Measurements from ENCODE around the gene IER5L.
"Not testable (repeated sequence)": the region's sequence is repeated elsewhere in the genome, so short reads cannot be mapped to it uniquely, and the experiment has no call there.

Gene IER5L

GRCh38 chr9:129191234-129191633, 13.2 kb upstream of the IER5L start:
- H3K9me3 ChIP-seq (ENCODE audit: control insufficient read depth in 1 of 2, low read length in 2 of 2): peaks cover 0 to 4% of the 10 kb centered on the region in 2 donors
- no peaks in the 10 kb centered on the region for H3K27me3 ChIP-seq (ENCODE audit: low read depth, low read length)
- no peaks in the 10 kb centered on the region for H3K36me3 ChIP-seq (ENCODE audit: control insufficient read depth in 1 of 2, insufficient read depth in 2 of 2, low read length in 2 of 2)
- no peaks in the 10 kb centered on the region for H3K4me1 ChIP-seq (ENCODE audit: control insufficient read depth in 1 of 2, insufficient read depth in 2 of 2, low read length in 2 of 2)
- H3K4me3 ChIP-seq (ENCODE audit: low read depth in 1 of 2, low read length in 2 of 2): no peak overlapping the region
- H3K27ac ChIP-seq (ENCODE audit: low read length): no peak overlapping the region

- H3K27me3 ChIP-seq (ENCODE audit: low read depth, low read length); H3K36me3 ChIP-seq (ENCODE audit: control insufficient read depth in 1 of 2, insufficient read depth in 2 of 2, low read length in 2 of 2); H3K9me3 ChIP-seq (ENCODE audit: control insufficient read depth in 1 of 2, low read length in 2 of 2); H3K4me1 ChIP-seq (ENCODE audit: control insufficient read depth in 1 of 2, insufficient read depth in 2 of 2, low read length in 2 of 2); H3K4me3 ChIP-seq (ENCODE audit: low read depth in 1 of 2, low read length in 2 of 2); H3K27ac ChIP-seq (ENCODE audit: low read length): not testable (repeated sequence)
Observed at GRCh38 chr9:129189971-129190370, 11.9 kb upstream of the IER5L start.

- no peaks in the 10 kb centered on the region for H3K27me3 ChIP-seq (ENCODE audit: low read depth, low read length)
- no peak overlapping the region for H3K4me3 ChIP-seq (ENCODE audit: low read depth in 1 of 2, low read length in 2 of 2)
- no peak overlapping the region for H3K27ac ChIP-seq (ENCODE audit: low read length)
- no peaks in the 10 kb centered on the region for H3K36me3 ChIP-seq (ENCODE audit: control insufficient read depth in 1 of 2, insufficient read depth in 2 of 2, low read length in 2 of 2)
- peaks cover 0 to under 1% of the 10 kb centered on the region in 2 donors for H3K9me3 ChIP-seq (ENCODE audit: control insufficient read depth in 1 of 2, low read length in 2 of 2)
- peaks cover 0 to 4% of the 10 kb centered on the region in 2 donors for H3K4me1 ChIP-seq (ENCODE audit: control insufficient read depth in 1 of 2, insufficient read depth in 2 of 2, low read length in 2 of 2)
Observed at GRCh38 chr9:129187042-129187441, 9.0 kb upstream of the IER5L start.

GRCh38 chr9:129185991-129186390, 7.9 kb upstream of the IER5L start:
- H3K36me3 ChIP-seq (ENCODE audit: control insufficient read depth in 1 of 2, insufficient read depth in 2 of 2, low read length in 2 of 2): no peaks in the 10 kb centered on the region
- no peak overlapping the region for H3K27ac ChIP-seq (ENCODE audit: low read length)
- no peak overlapping the region for H3K4me3 ChIP-seq (ENCODE audit: low read depth in 1 of 2, low read length in 2 of 2)
- H3K4me1 ChIP-seq (ENCODE audit: control insufficient read depth in 1 of 2, insufficient read depth in 2 of 2, low read length in 2 of 2): peaks cover 0 to 4% of the 10 kb centered on the region in 2 donors
- H3K27me3 ChIP-seq (ENCODE audit: low read depth, low read length): no peaks in the 10 kb centered on the region
- H3K9me3 ChIP-seq (ENCODE audit: control insufficient read depth in 1 of 2, low read length in 2 of 2): no peaks in the 10 kb centered on the region

GRCh38 chr9:129185402-129185801, 7.3 kb upstream of the IER5L start:
- no peak overlapping the region for H3K4me3 ChIP-seq (ENCODE audit: low read depth in 1 of 2, low read length in 2 of 2)
- H3K4me1 ChIP-seq (ENCODE audit: control insufficient read depth in 1 of 2, insufficient read depth in 2 of 2, low read length in 2 of 2): peaks cover 0 to 4% of the 10 kb centered on the region in 2 donors
- no peaks in the 10 kb centered on the region for H3K9me3 ChIP-seq (ENCODE audit: control insufficient read depth in 1 of 2, low read length in 2 of 2)
- H3K27ac ChIP-seq (ENCODE audit: low read length): no peak overlapping the region
- no peaks in the 10 kb centered on the region for H3K36me3 ChIP-seq (ENCODE audit: control insufficient read depth in 1 of 2, insufficient read depth in 2 of 2, low read length in 2 of 2)
- no peaks in the 10 kb centered on the region for H3K27me3 ChIP-seq (ENCODE audit: low read depth, low read length)

- H3K4me1 ChIP-seq (ENCODE audit: control insufficient read depth in 1 of 2, insufficient read depth in 2 of 2, low read length in 2 of 2): peaks cover 0 to 4% of the 10 kb centered on the region in 2 donors
- no peaks in the 10 kb centered on the region for H3K9me3 ChIP-seq (ENCODE audit: control insufficient read depth in 1 of 2, low read length in 2 of 2)
- H3K4me3 ChIP-seq (ENCODE audit: low read depth in 1 of 2, low read length in 2 of 2): no peak overlapping the region
- no peaks in the 10 kb centered on the region for H3K27me3 ChIP-seq (ENCODE audit: low read depth, low read length)
- no peaks in the 10 kb centered on the region for H3K36me3 ChIP-seq (ENCODE audit: control insufficient read depth in 1 of 2, insufficient read depth in 2 of 2, low read length in 2 of 2)
- no peak overlapping the region for H3K27ac ChIP-seq (ENCODE audit: low read length)
Observed at GRCh38 chr9:129184596-129185122, 6.6 kb upstream of the IER5L start.

- Histone ChIP-seq H3K36me3 (ENCODE audit: control insufficient read depth in 1 of 2, insufficient read depth in 2 of 2, low read length in 2 of 2) (no peaks in the 10 kb centered on the region), H3K27ac (ENCODE audit: low read length) (no peak overlapping the region), H3K27me3 (ENCODE audit: low read depth, low read length) (no peaks in the 10 kb centered on the region), H3K4me3 (ENCODE audit: low read depth in 1 of 2, low read length in 2 of 2) (no peak overlapping the region), H3K4me1 (ENCODE audit: control insufficient read depth in 1 of 2, insufficient read depth in 2 of 2, low read length in 2 of 2) (peaks cover 0 to 4% of the 10 kb centered on the region in 2 donors), H3K9me3 (ENCODE audit: control insufficient read depth in 1 of 2, low read length in 2 of 2) (no peaks in the 10 kb centered on the region)
Observed at GRCh38 chr9:129184219-129184524, 6.1 kb upstream of the IER5L start.

GRCh38 chr9:129183495-129184218, 5.6 kb upstream of the IER5L start:
- Histone ChIP-seq H3K4me1 (ENCODE audit: control insufficient read depth in 1 of 2, insufficient read depth in 2 of 2, low read length in 2 of 2) (peaks cover 0 to 5% of the 10 kb centered on the region in 2 donors), H3K36me3 (ENCODE audit: control insufficient read depth in 1 of 2, insufficient read depth in 2 of 2, low read length in 2 of 2) (no peaks in the 10 kb centered on the region), H3K9me3 (ENCODE audit: control insufficient read depth in 1 of 2, low read length in 2 of 2) (no peaks in the 10 kb centered on the region), H3K4me3 (ENCODE audit: low read depth in 1 of 2, low read length in 2 of 2) (no peak overlapping the region), H3K27ac (ENCODE audit: low read length) (no peak overlapping the region), H3K27me3 (ENCODE audit: low read depth, low read length) (no peaks in the 10 kb centered on the region)

GRCh38 chr9:129182625-129183494, 4.8 kb upstream of the IER5L start:
- H3K36me3 ChIP-seq (ENCODE audit: control insufficient read depth in 1 of 2, insufficient read depth in 2 of 2, low read length in 2 of 2): no peaks in the 10 kb centered on the region
- H3K4me1 ChIP-seq (ENCODE audit: control insufficient read depth in 1 of 2, insufficient read depth in 2 of 2, low read length in 2 of 2): peaks cover 0 to 10% of the 10 kb centered on the region in 2 donors
- H3K27me3 ChIP-seq (ENCODE audit: low read depth, low read length): no peaks in the 10 kb centered on the region
- no peak overlapping the region for H3K4me3 ChIP-seq (ENCODE audit: low read depth in 1 of 2, low read length in 2 of 2)
- no peaks in the 10 kb centered on the region for H3K9me3 ChIP-seq (ENCODE audit: control insufficient read depth in 1 of 2, low read length in 2 of 2)
- H3K27ac ChIP-seq (ENCODE audit: low read length): no peak overlapping the region

- Histone ChIP-seq H3K9me3 (ENCODE audit: control insufficient read depth in 1 of 2, low read length in 2 of 2) (no peaks in the 10 kb centered on the region), H3K4me3 (ENCODE audit: low read depth in 1 of 2, low read length in 2 of 2) (no peak overlapping the region), H3K27me3 (ENCODE audit: low read depth, low read length) (no peaks in the 10 kb centered on the region), H3K27ac (ENCODE audit: low read length) (no peak overlapping the region), H3K4me1 (ENCODE audit: control insufficient read depth in 1 of 2, insufficient read depth in 2 of 2, low read length in 2 of 2) (peaks cover 0 to 10% of the 10 kb centered on the region in 2 donors), H3K36me3 (ENCODE audit: control insufficient read depth in 1 of 2, insufficient read depth in 2 of 2, low read length in 2 of 2) (no peaks in the 10 kb centered on the region)
Observed at GRCh38 chr9:129182122-129182521, 4.1 kb upstream of the IER5L start.

GRCh38 chr9:129181246-129181645, 3.2 kb upstream of the IER5L start:
- no peak overlapping the region for H3K27ac ChIP-seq (ENCODE audit: low read length)
- no peaks in the 10 kb centered on the region for H3K27me3 ChIP-seq (ENCODE audit: low read depth, low read length)
- H3K36me3 ChIP-seq (ENCODE audit: control insufficient read depth in 1 of 2, insufficient read depth in 2 of 2, low read length in 2 of 2): no peaks in the 10 kb centered on the region
- peaks cover 0 to 14% of the 10 kb centered on the region in 2 donors for H3K4me1 ChIP-seq (ENCODE audit: control insufficient read depth in 1 of 2, insufficient read depth in 2 of 2, low read length in 2 of 2)
- no peak overlapping the region for H3K4me3 ChIP-seq (ENCODE audit: low read depth in 1 of 2, low read length in 2 of 2)
- no peaks in the 10 kb centered on the region for H3K9me3 ChIP-seq (ENCODE audit: control insufficient read depth in 1 of 2, low read length in 2 of 2)

Data from muscle layer of duodenum (tissue), 2 donors.